ENCODE results near the gene BAD.

BAD gene

GRCh38 chr11:64226507-64227051, 57.9 kb downstream of the BAD start:
- peak; percentile 51 for DNase-seq

- DNase-seq: peak; percentile 95
Measured at GRCh38 chr11:64225608-64226506, 58.6 kb downstream of the BAD start, which contains the start of the genes NUDT22 and TRPT1. NUDT22 (plus strand) TSS chr11:64226274; CDS start chr11:64226653, 379 bp downstream. TRPT1 (minus strand) TSS chr11:64226186; CDS start chr11:64225860, 326 bp downstream.

GRCh38 chr11:64224891-64225607, 59.4 kb downstream of the BAD start:
- DNase-seq: no peak

GRCh38 chr11:64224151-64224890, 60.1 kb downstream of the BAD start:
- DNase-seq: no peak

- DNase-seq: no peak
Measured at GRCh38 chr11:64223001-64223651, 61.3 kb downstream of the BAD start.

GRCh38 chr11:64222651-64223000, 61.8 kb downstream of the BAD start:
- no peak for DNase-seq

GRCh38 chr11:64220798-64221197, 63.7 kb downstream of the BAD start:
- no peak for DNase-seq

GRCh38 chr11:64220271-64220670, 64.2 kb downstream of the BAD start:
- DNase-seq: no peak

Data from stimulated activated CD4-positive, alpha-beta T cell treated with anti-CD3 and anti-CD28 coated beads, Interleukin-4, amount 100 ng/mL, for 1 hour (primary cell).